Skeletal muscle cell (primary cell): ENCODE measurements around the gene SLC27A4.
"Not testable (repeated sequence)": the region's sequence is repeated elsewhere in the genome, so short reads cannot be mapped to it uniquely, and the experiment has no call there.

Experiments
- DNase-seq: peaks from one replicate; pipeline ENCODE4 v3.0.0-alpha.2; 2010; ENCODE audit warnings: low read depth
- H3K4me3 ChIP-seq: 2 replicates; pipeline ENCODE4 v1.5.1; 2011; ENCODE audit warnings: low read depth, mild to moderate bottlenecking, control low read depth, low read length, moderate library complexity

Gene SLC27A4

DNA sequence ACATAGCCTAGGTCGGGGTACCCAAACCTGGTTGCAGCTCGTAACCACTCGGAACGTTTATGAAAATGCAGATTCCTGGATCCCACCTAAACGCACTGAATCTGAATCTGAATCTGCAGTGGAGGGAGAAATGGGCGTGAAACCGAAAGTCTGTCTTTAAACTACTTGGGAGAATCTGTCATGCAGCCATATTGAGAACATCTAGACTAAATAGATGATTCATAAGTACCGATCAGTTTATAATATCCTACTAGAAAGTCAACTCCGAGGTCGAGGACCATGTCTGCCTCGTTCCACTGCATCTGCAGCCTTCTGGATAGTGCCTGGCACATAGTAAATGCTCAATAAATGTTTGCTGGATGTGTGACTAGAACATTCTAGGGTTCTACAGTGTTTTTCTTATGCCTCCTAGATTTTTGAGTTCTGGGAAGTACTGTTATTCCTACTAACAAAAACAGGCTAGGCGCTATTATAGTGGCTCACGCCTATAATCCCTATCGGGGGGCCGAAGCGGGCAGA is 17.1 kb upstream of the SLC27A4 start:
- DNase-seq = no peak
- peak overlapping the region; percentile 71 for H3K4me3 ChIP-seq

DNA sequence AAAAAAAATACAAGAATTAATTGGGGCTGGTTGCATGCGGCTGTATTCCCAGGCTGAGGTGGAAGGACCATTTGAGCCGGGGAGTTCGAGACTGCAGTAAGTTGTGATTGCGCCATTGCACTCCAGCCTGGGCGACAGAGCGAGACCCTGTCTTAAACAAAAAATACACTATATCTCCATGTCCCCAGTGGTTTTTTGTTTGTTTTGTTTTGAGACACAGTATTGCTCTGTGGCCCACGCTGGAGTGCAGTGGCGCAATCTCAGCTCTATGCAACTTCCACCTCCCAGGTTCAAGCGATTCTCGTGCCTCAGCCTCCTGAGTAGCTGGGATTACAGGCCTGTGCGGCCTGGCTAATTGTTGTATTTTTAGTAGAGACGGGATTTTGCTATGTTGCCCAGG is 16.5 kb upstream of the SLC27A4 start:
- peak overlapping the region; percentile 71 for H3K4me3 ChIP-seq
- DNase-seq = no peak

DNA sequence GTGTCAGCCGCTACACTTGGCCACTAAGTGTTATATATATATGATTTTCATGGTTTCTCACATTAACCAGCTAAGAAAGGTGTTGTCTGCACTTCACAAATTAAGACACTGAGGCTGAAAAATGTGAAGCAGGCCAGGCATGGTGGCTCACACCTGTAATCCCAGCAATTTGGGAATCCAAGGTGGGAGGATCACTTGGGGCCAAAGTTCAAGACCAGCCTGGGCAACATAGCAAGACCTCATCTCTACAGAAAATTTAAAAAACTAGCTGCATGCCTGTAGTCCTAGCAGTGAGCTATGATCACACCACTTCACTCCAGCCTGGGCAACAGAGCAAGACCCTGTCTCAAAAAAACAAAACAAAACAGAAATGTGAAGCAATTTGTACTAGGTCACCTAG is 15.9 kb upstream of the SLC27A4 start:
- no peak for DNase-seq
- no peak overlapping the region for H3K4me3 ChIP-seq

DNA sequence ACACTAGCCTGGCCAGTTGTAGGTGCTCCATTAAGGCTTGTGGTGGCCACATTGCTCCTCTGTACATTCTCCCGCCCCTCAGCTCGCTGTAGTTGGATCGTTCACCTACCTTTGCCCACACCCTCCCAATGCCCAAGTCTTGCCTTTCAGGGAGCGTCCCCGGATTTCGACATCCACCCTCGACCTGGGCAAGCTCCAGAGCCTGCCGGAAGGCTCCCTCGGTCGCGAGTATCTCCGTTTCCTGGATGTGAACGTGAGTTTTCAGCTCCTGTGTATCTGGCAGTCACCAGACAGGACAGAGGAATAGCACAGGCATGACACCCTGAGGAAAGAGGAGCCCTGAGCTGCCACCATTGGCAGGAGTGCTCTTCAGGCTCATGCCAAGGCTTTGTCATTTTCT is 14.7 kb upstream of the SLC27A4 start:
- no peak for DNase-seq
- H3K4me3 ChIP-seq = no peak overlapping the region

DNA sequence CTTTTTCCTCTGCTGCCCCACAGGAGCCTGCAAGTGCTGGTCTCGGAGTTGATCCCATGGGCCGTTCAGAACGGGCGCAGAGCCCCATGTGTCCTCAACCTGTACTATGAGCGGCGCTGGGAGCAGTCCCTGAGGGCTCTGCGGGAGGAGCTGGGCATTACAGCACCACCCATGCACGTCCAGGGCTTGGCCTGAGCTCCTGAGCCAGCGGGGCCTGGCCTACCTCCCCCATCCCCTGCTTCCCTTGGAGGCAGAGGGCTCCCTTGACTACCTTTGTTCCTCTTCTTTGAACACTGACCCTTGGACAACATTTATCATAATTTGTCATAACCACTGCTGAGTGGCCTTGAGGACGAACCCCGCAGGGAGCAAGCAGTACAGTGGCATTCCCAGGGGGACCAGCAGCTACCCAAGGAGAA is 6.9 kb upstream of the SLC27A4 start:
- no peak for DNase-seq
- H3K4me3 ChIP-seq = no peak overlapping the region

DNA sequence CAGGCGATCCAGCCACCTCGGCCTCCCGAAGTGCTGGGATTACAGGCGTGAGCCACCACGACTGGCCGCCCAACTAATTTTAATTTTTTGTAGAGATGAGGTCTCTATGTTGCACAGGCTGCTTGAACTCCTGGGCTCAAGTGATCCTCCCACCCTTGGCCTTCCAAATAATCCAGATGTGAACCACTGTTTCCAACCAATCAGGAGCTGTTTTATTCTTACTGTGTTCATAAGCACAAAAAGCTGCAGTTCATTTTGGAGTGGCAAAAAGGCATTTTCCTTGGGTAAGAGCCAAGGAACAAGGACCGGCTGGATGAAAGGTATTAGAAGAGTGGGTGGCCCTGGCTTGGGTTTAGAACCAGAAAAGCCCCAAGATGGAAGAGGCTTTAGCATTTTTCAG is 5.2 kb upstream of the SLC27A4 start:
- no peak overlapping the region for H3K4me3 ChIP-seq
- DNase-seq = no peak

DNA sequence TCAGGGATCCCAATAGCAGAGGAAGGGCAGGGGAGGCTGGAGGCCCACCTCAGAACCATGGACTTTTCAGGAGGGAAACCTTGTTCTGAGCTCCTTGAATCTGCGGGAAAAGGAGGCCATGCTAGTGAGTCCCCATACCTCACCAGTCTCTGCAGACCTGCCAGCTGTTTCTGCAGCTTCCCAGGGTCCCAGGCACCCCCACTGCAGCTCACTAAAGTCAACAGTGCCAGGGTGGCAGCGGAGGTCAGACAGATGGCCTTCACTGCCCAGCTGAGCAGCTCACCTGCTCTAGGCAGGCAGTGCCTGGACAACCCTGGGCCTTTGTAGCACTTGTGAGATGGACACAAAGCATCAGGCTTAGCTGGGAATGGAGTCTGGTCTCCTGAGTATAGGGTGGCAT is 4.4 kb upstream of the SLC27A4 start:
- DNase-seq = no peak
- no peak overlapping the region for H3K4me3 ChIP-seq

DNA sequence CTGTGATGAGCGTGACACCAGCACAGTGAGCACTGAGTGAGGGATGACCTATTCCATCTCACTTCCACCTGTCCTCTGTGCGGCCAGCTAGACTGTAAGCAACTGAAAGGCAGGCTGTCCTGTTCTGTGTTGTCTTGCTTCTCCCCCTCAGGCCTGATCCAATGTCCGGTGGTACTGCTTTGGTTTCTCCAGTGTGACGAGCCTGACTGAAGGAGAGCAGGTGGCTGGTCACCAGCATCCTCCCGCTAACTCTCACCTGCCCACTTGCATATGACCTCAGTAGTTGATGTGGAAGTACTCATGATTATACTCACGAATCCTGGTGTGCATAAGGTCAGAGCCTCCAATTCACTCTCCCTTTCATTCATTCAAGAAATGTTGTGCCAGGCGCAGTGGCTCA is 2.4 kb upstream of the SLC27A4 start:
- H3K4me3 ChIP-seq = no peak overlapping the region
- DNase-seq = no peak

DNA sequence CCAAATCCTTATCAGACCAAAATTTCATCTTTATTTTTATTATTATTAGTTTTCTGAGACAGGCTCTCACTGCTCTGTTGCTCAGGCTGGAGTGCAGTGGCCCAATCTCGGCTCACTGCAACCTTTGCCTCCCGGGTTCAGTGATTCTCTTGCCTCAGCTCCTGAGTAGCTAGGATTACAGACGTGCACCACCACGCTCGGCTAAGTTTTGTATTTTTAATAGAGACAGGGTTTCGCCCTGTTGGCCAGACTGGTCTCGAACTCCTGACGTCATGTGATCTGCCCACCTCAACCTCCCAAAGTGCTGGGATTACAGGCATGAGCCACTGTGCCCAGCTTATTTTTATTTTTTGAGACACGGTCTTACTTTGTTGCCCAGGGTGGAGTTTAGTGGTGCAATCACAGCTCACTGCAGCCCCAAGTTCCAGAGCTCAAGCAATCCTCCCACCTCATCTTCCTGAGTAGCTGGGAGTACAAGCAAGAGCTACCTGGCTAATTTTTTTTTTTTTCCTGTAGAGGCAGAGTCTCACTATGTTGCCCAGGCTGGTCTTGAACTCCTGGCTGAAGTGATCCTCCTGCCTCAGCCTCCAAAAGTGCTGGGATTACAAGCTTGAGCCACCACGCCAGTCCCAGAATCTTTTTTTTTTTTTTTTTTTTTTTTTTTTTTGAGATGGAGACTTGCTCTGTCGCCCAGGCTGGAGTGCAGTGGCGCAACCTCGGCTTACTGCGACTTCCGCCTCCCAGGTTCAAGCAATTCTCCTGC is 1.3 kb upstream of the SLC27A4 start:
- not testable (repeated sequence) for DNase-seq, H3K4me3 ChIP-seq

DNA sequence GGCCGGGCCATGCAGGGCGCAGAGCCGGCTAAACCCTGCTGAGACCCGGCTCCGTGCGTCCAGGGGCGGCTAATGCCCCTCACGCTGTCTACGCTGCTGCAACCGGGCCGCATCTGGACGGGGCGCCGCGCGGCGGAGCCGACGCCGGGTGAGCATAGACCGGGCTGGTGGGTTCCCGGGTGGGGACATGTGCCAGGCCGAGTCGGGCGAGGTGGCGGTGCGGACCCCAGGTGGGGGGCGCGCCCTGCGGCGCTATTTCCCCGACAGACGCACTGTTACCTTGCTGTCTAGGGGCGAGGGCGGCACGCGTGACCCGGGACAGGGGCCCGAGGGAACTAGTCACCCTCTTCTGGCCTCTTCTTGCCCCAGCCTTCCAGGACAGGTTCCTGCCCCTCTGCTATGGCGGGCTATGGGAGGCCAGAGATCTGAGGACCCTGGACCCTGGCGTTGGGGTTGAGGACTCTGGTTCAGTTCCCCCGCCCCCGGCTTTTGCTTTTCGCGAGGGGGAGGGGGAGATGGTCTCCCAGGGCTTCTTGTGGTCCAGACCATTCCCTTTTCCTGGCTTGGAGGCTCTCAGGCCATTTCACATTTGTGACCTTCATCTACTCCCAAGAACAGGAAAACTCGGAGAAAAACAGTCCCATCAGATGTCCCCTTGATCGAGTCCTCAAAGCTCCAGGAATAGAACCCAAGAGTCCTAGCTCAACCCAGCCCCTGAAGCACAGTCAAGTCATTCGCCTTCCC is 536 bp downstream of the SLC27A4 start:
- peak overlapping the region; percentile 88 for H3K4me3 ChIP-seq
- no peak for DNase-seq

DNA sequence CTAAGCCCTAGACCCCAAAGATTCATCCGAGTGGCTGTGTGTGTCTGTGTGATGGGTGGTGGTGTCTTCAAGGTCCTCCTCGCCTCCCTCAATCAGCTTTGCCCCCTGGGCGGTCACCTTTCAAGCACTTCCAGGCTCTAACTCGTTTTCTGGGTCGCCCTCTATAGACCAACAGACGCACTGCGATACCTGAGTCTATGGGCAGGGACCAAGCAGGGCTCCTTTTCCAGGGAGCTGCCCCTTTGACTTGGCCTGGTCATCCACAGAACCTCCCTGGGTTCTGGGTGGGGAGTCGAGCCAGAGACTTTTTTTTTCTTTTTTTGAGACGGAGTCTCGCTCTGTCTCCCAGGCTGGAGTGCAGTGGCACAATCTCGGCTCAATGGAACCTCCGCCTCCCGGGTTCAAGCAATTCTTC is 1.1 kb downstream of the SLC27A4 start:
- DNase-seq = no peak

DNA sequence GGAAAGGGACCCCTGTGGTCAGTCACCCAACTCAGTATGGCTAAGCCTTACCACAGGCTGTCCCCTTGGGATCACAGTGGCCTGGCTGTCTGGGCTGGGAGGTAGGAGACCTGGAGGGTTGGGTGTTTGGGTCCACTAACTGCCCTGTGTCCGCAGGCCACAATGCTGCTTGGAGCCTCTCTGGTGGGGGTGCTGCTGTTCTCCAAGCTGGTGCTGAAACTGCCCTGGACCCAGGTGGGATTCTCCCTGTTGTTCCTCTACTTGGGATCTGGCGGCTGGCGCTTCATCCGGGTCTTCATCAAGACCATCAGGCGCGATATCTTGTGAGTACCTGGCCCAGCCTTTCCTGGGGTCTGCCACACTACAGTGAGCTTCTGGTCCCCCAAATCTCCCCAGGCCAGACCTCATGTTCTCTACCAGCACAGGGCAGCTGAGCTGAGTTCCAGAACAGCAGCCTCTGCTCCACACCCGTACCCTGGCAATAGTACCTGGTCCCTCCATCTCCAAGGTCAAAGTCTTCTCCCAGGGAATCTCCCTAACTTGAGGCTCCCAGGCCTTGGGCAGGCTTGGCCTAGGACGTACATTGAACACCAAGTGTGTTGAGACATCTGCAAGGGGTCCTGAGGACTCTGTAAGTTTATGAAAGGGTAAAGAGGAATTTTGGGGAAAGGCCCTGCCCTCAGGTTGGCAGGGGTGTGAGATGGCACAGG is 2.8 kb downstream of the SLC27A4 start:
- no peak overlapping the region for H3K4me3 ChIP-seq
- no peak for DNase-seq

More for the DNA sequence above, 1.1 kb downstream of the SLC27A4 start:
- H3K4me3 ChIP-seq = peak overlapping the region; percentile 88

DNA sequence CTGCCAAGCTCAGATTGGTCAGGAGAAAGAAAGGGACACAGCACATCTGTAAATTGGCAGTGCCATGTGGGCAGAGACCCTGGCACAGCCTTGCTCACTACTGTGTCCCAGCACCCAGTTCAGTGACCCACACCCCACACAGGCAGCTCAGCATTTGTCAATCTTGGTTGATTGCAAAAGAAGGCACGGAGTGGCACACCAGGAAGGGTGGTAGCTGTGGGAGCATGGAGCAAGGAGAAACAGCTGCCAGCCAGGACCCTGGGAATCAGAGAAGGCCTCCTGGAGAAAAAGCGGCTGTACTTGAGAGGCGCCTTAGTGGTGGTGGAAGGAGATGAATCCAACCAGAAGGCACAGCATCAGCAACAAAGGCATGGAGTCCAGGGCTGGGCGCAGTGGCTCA is 3.5 kb downstream of the SLC27A4 start:
- no peak overlapping the region for H3K4me3 ChIP-seq
- no peak for DNase-seq

DNA sequence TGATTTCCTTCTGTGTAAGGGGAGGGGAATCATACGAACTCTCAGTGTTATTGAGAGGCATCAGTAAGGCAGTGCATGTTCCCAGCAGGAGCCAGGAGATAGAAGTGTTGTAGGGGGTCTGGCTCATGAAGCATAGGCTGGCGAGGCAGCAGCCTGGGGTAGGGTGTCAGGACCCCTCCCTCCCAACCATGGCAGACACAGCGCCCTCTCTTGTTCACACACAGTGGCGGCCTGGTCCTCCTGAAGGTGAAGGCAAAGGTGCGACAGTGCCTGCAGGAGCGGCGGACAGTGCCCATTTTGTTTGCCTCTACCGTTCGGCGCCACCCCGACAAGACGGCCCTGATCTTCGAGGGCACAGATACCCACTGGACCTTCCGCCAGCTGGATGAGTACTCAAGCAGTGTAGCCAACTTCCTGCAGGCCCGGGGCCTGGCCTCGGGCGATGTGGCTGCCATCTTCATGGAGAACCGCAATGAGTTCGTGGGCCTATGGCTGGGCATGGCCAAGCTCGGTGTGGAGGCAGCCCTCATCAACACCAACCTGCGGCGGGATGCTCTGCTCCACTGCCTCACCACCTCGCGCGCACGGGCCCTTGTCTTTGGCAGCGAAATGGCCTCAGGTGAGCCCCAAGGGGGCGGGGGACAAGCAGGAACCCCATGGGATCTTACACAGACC is 4.7 kb downstream of the SLC27A4 start:
- DNase-seq = no peak
- H3K4me3 ChIP-seq = no peak overlapping the region

DNA sequence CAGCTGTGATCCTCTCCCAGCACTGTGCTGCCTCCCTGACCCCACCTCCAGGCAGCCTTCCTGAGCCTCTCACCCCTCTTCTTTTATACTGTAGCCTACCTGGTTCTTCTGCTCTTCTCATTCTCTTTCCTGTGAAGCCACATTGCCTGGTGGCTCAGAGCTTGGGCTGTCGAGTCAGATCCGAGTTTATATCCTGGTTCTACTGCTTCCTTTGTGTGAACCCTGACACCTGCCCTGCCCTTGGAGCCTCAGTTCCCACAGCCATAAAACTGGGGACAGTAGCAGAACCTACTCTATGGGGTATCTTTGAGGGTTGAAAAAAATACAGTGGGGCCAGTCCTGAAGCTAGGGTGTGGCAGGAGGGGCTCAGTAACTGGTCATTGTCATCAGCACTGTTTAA is 8.8 kb downstream of the SLC27A4 start:
- DNase-seq = no peak
- H3K4me3 ChIP-seq = no peak overlapping the region

DNA sequence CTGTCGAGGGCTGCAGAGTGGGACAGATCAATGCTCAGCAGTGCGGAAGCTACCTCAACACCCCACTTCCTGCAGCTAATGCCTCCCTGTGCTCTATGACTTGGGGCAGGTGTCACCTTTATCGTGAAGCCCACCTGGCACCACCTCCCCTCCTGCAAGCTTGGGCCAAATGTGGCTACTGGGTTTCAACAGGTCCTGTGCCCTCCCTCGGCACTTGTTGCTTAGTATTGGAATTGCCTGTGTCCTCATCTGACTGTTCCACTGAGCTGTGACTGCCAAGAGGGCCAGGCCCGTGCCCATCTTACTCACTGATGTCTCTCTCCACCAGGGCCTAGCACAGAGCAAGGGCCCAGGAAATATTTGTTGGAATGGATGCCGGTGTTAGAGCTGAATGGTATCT is 9.4 kb downstream of the SLC27A4 start:
- H3K4me3 ChIP-seq = no peak overlapping the region
- no peak for DNase-seq

DNA sequence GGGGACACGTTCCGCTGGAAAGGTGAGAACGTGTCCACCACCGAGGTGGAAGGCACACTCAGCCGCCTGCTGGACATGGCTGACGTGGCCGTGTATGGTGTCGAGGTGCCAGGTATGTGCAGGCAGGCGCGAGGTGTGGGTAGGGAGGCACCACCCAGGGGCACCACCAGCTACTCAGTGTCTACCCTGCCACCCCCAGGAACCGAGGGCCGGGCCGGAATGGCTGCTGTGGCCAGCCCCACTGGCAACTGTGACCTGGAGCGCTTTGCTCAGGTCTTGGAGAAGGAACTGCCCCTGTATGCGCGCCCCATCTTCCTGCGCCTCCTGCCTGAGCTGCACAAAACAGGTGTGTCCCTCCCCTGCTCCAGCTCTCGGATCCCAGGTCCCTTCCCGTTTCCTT is 15.1 kb downstream of the SLC27A4 start:
- no peak overlapping the region for H3K4me3 ChIP-seq
- DNase-seq = no peak

DNA sequence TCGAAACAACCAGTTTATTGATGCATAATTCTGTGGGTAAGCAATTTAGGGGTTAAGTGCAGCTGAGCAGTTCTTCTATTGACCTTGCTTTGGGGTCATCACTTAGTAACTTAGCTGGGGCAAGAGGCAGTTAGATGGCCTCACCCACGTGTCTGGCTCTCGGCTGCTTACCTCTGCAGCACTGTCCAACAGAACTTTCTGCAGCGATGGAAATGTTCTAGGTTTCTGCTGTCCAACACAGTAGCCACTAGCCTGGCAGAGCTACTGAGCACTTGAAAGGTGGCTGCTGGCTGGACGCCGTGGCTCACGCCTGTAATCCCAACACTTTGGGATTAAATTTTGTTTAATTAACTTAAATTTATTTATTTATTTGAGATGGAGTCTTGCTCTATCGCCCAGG is 17.8 kb downstream of the SLC27A4 start:
- no peak for DNase-seq
- no peak overlapping the region for H3K4me3 ChIP-seq

DNA sequence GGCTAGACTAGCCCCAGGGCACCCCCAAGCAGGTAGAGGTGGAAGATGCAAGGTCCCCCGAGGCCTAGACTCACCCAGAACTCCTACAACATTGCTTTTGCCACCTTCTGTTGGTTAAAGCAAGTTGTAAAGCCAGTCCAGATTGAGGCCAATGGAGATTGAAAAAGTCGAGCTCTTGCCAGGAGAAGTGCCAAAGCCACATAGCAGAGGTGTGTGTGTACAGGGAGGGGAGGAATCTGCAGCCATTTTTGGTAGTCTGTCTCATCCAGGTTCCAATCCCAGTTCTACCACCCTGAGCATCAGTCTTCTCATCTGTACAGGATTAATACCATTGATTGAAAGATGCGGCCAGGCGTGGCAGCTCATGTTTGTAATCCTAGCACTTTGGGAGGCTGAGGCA is 18.5 kb downstream of the SLC27A4 start:
- DNase-seq = no peak
- H3K4me3 ChIP-seq = no peak overlapping the region

DNA sequence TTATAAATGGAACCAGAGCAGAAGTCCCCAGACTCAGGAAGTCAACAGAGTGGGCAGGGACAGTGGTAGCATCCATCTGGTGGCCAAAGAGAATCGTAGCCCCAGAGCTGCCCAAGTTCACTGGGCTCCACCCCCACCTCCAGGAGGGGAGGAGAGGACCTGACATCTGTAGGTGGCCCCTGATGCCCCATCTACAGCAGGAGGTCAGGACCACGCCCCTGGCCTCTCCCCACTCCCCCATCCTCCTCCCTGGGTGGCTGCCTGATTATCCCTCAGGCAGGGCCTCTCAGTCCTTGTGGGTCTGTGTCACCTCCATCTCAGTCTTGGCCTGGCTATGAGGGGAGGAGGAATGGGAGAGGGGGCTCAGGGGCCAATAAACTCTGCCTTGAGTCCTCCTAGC is 20.5 kb downstream of the SLC27A4 start:
- H3K4me3 ChIP-seq = no peak overlapping the region
- no peak for DNase-seq
